Measurements from ENCODE around the gene MAN1B1.

- TF ChIP-seq CTCF (conservative IDR thresholded peaks at IDR 0.05 in 1 of 2, IDR thresholded peaks at IDR 0.05 in 1 of 2; ENCODE audit: low read depth in 1 of 2, low read length in 2 of 2) (no peak), EZH2 (IDR thresholded peaks at IDR 0.05; ENCODE audit: low read length, missing control alignments) (no peak)
Measured at GRCh38 chr9:137082925-137083290, 3.9 kb upstream of the MAN1B1 start.

Data from fibroblast of lung (primary cell).